Urothelium cell line (cell line): ENCODE measurements around the gene ENDOG.
A peak's percentile ranks its signal among the peaks of the same experiment; 100 is the strongest.
"Not testable (repeated sequence)": the region's sequence is repeated elsewhere in the genome, so short reads cannot be mapped to it uniquely, and the experiment has no call there.

Experiments used
- DNase-seq: peaks from one replicate; pipeline ENCODE4 v3.0.0; 2011; ENCODE audit warnings: low spot score, mixed read lengths
- FAIRE-seq: peaks from 2 replicates; lab custom pipeline; 2011; peaks lifted over from hg19 to GRCh38; lab: Jason Lieb, UNC

ENDOG gene

GRCh38 chr9:128860937-128861336 lies 42.6 kb downstream of the ENDOG start:
- no peak for DNase-seq
- FAIRE-seq, result no peak

DNA sequence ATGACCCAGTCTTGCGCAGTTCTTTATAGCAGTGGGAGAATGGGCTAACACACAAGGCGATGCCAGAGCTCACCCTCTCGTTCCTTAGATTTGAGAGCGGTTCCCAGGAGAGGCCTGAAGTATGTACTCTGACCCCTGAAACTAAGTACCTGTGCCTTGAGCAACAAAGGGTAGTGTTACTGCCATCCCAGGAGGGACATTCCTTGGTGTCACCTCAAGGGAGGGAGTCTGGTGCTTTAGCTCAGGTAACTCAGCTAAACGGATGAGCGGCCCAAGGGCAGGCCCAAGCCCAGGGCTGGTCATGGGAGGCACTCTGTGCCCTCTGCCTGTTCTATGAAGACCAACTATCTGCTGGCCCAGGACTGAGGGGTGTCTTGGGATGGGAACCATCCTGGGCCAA lies 43.2 kb downstream of the ENDOG start:
- no peak for DNase-seq
- FAIRE-seq, result no peak

- no peak for DNase-seq
- FAIRE-seq, result no peak
Observed at GRCh38 chr9:128862401-128862851, 44.1 kb downstream of the ENDOG start.

DNA sequence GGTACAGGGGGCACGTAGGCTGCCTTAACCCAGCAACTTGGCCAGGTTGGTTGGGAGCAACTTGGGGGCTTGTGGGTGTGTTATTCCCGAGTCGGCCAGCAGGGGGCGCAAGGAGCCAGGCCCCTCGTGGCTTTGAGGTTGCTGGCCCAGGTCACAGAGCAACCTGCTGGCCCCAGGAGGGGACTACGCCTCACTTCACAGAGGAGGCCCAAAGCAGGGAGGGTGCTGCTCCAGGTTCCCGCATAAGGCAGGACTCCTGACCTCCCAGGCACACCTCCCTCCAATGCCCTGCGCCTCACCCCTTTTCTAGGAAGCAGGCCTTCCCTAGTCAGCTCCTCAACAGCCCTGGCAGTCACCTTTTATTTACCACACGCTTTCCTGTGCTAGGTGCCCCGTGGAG lies 45.3 kb downstream of the ENDOG start:
- DNase-seq, result peak; percentile 80
- no peak for FAIRE-seq

DNA sequence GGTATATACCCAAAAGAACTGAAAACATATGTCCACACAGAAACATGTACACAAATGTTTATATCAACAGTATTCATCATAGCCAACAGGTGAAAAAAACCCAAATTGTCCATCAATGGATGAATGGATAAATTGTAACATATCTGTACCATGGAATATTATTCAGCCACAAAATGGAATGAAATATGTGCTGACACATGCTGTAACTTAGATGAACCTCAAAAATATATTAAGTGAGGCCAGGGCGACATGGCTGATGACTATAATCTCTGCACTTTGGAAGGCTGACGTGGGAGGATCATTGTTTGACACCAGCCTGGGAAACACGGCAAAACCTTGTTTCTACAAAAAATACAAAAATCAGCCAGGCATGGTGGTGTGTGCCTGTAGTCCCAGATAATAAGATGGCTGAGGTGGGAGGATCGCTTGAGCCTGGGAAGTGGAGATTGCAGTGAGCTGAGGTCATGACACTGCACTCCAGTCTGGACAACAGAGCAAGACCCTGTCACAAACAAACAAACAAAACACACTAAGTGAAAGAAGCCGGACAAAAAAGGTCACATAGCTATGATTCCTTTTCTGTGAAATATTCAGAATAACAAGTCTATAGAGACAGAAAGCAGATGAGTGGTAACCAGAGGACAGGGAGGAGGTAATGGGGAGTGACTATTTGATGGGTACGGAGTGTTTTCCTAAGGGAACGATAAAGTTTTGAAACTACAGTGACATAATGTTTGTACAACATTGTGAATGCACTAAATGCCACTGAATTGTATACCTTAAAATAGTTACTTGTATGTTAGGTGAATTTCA lies 52.0 kb downstream of the ENDOG start:
- DNase-seq, result no peak

GRCh38 chr9:128870941-128871265 lies 52.6 kb downstream of the ENDOG start:
- not testable (repeated sequence) for FAIRE-seq

More for the DNA sequence above, 52.0 kb downstream of the ENDOG start:
- FAIRE-seq, result no peak

More at GRCh38 chr9:128870941-128871265, 52.6 kb downstream of the ENDOG start:
- DNase-seq, result not testable (repeated sequence)
